Testis (tissue), 2 donors: ENCODE data around the gene NOS1AP.

Experiments
- CTCF ChIP-seq, 3 experiments: fragments of 450-650 bp in 2 of 3; fragments of 200-600 bp in 1 of 3; sonication (generic) in 1 of 3; IDR thresholded peaks; one replicate each; pipeline ENCODE4 v1.5.1; 2016 to 2019; ENCODE audit warnings: antibody characterized with exemption in 3 of 3, mild to moderate bottlenecking in 2 of 3, moderate library complexity in 1 of 3
- POLR2A ChIP-seq: fragments of 450-650 bp; IDR thresholded peaks from one replicate; pipeline ENCODE4 v1.6.1; 2017; ENCODE audit warnings: antibody characterized with exemption, mild to moderate bottlenecking, moderate library complexity

- no peak for TF ChIP-seq POLR2A
- no peak for TF ChIP-seq CTCF (IDR thresholded peaks at IDR 0.05)
Observed at GRCh38 chr1:162022626-162023025, 46.9 kb upstream of the NOS1AP start.
